ENCODE measurements around the gene B4GALNT1. TPM values are rescaled to one million over a fixed set of nuclear protein-coding genes. Genes with fewer than 3 reads are reported as not detected.

The B4GALNT1 gene
- total RNA-seq, 1 donor from 2014 or later = 18.6 TPM

- Mint-ChIP-seq H3K27me3 (ENCODE audit: low read depth) (no peaks in the 10 kb centered on the region), H3K4me1 (peaks cover 37% of the 10 kb centered on the region), H3K27ac (ENCODE audit: unreplicated experiment) (peak overlapping the region; percentile 82), H3K4me3 (peak overlapping the region; percentile 95), H3K36me3 (ENCODE audit: low read depth) (peaks cover 19% of the 10 kb centered on the region), H3K9me3 (no peaks in the 10 kb centered on the region)
- no peak for TF ChIP-seq CTCF (conservative IDR thresholded peaks at IDR 0.05)
- no peak for DNase-seq (ENCODE audit: low read depth, low spot score)
Measured at GRCh38 chr12:57604992-57605810, 27.8 kb downstream of the B4GALNT1 start.

- peaks cover 19% of the 10 kb centered on the region for H3K36me3 Mint-ChIP-seq (ENCODE audit: low read depth)
- H3K9me3 Mint-ChIP-seq = no peaks in the 10 kb centered on the region
- H3K27ac Mint-ChIP-seq (ENCODE audit: unreplicated experiment) = peak within 1 kb of the TSS; percentile 96
- H3K4me1 Mint-ChIP-seq = peaks cover 31% of the 10 kb centered on the region
- H3K4me3 Mint-ChIP-seq = peak within 1 kb of the TSS; percentile 95
- DNase-seq (ENCODE audit: low read depth, low spot score) = no peak
- TF ChIP-seq CTCF (conservative IDR thresholded peaks at IDR 0.05) = no peak
- H3K27me3 Mint-ChIP-seq (ENCODE audit: low read depth) = no peaks in the 10 kb centered on the region
Measured at GRCh38 chr12:57604454-57604991, 28.5 kb downstream of the B4GALNT1 start, which contains the start of gene DTX3. DTX3 (plus strand) TSS chr12:57604824; CDS start chr12:57606518, 1,694 bp downstream.

- peak overlapping the region; percentile 96 for H3K27ac Mint-ChIP-seq (ENCODE audit: unreplicated experiment)
- H3K9me3 Mint-ChIP-seq = no peaks in the 10 kb centered on the region
- no peak for TF ChIP-seq CTCF (conservative IDR thresholded peaks at IDR 0.05)
- no peaks in the 10 kb centered on the region for H3K27me3 Mint-ChIP-seq (ENCODE audit: low read depth)
- H3K4me3 Mint-ChIP-seq = peak overlapping the region; percentile 95
- H3K36me3 Mint-ChIP-seq (ENCODE audit: low read depth) = peaks cover 19% of the 10 kb centered on the region
- peaks cover 28% of the 10 kb centered on the region for H3K4me1 Mint-ChIP-seq
- DNase-seq (ENCODE audit: low read depth, low spot score) = no peak
Measured at GRCh38 chr12:57603815-57604453, 29.1 kb downstream of the B4GALNT1 start.

- TF ChIP-seq CTCF (conservative IDR thresholded peaks at IDR 0.05) = no peak
- peak overlapping the region; percentile 95 for H3K4me3 Mint-ChIP-seq
- DNase-seq (ENCODE audit: low read depth, low spot score) = no peak
- peaks cover 19% of the 10 kb centered on the region for H3K36me3 Mint-ChIP-seq (ENCODE audit: low read depth)
- no peaks in the 10 kb centered on the region for H3K9me3 Mint-ChIP-seq
- no peaks in the 10 kb centered on the region for H3K27me3 Mint-ChIP-seq (ENCODE audit: low read depth)
- H3K4me1 Mint-ChIP-seq = peaks cover 28% of the 10 kb centered on the region
- H3K27ac Mint-ChIP-seq (ENCODE audit: unreplicated experiment) = no peak overlapping the region
Measured at GRCh38 chr12:57603324-57603723, 29.7 kb downstream of the B4GALNT1 start.

- H3K4me1 Mint-ChIP-seq = peaks cover 28% of the 10 kb centered on the region
- H3K9me3 Mint-ChIP-seq = no peaks in the 10 kb centered on the region
- no peak for TF ChIP-seq CTCF (conservative IDR thresholded peaks at IDR 0.05)
- H3K27ac Mint-ChIP-seq (ENCODE audit: unreplicated experiment) = no peak overlapping the region
- H3K27me3 Mint-ChIP-seq (ENCODE audit: low read depth) = no peaks in the 10 kb centered on the region
- DNase-seq (ENCODE audit: low read depth, low spot score) = no peak
- no peak overlapping the region for H3K4me3 Mint-ChIP-seq
- peaks cover 16% of the 10 kb centered on the region for H3K36me3 Mint-ChIP-seq (ENCODE audit: low read depth)
Measured at GRCh38 chr12:57602544-57602943, 30.5 kb downstream of the B4GALNT1 start.
